T-helper 2 cell treated with Interferon-gamma antibody and Interleukin-4, amounts not matched to agents 100 ng/mL and 5 ng/mL, for 36 hours (primary cell): ENCODE data around the gene KY. TPM values are rescaled to one million over a fixed set of nuclear protein-coding genes. Genes with fewer than 3 reads are reported as not detected.

Experiments used
- intact Hi-C: fragments of 100-400 bp; cut with micrococcal nuclease; formaldehyde crosslinking; loops from one replicate; pipeline ENCODE4 v1.15.1; 2023
- total RNA-seq: library from RNA; stranded (reverse); gene quantifications from 2 replicates; pipeline ENCODE4 v1.2.3, GENCODE V29; 2022

The KY gene
- total RNA-seq, 1 donor from 2014 or later, result not detected

- intact Hi-C loops, result no loop called here
Measured at GRCh38 chr3:134675726-134676256, 25.0 kb upstream of the KY start.

- intact Hi-C loops, result no loop called here
Measured at GRCh38 chr3:134672571-134672970, 21.7 kb upstream of the KY start.

GRCh38 chr3:134667956-134668355 lies 17.1 kb upstream of the KY start:
- intact Hi-C loops, result no loop called here

- intact Hi-C loops, result no loop called here
Measured at GRCh38 chr3:134667406-134667805, 16.6 kb upstream of the KY start.

GRCh38 chr3:134666885-134667284 lies 16.1 kb upstream of the KY start:
- intact Hi-C loops, result no loop called here

- intact Hi-C loops, result no loop called here
Measured at GRCh38 chr3:134666466-134666865, 15.6 kb upstream of the KY start.

- intact Hi-C loops, result no loop called here
Measured at GRCh38 chr3:134666052-134666451, 15.2 kb upstream of the KY start.

GRCh38 chr3:134665243-134665642 lies 14.4 kb upstream of the KY start:
- intact Hi-C loops, result no loop called here

GRCh38 chr3:134663721-134664456 lies 13.1 kb upstream of the KY start:
- intact Hi-C loops, result no loop called here

GRCh38 chr3:134660046-134660441 lies 9.2 kb upstream of the KY start:
- intact Hi-C loops, result no loop called here

- intact Hi-C loops, result no loop called here
Measured at GRCh38 chr3:134659391-134660045, 8.7 kb upstream of the KY start.

GRCh38 chr3:134658555-134658954 lies 7.7 kb upstream of the KY start:
- intact Hi-C loops, result no loop called here

- intact Hi-C loops, result no loop called here
Measured at GRCh38 chr3:134656211-134656800, 5.5 kb upstream of the KY start.

GRCh38 chr3:134655706-134656105 lies 4.9 kb upstream of the KY start:
- intact Hi-C loops, result no loop called here

- intact Hi-C loops, result no loop called here
Measured at GRCh38 chr3:134654031-134654430, 3.2 kb upstream of the KY start.

GRCh38 chr3:134652886-134653630 lies 2.2 kb upstream of the KY start:
- intact Hi-C loops, result no loop called here

GRCh38 chr3:134652409-134652831 lies 1.6 kb upstream of the KY start:
- intact Hi-C loops, result no loop called here

- intact Hi-C loops, result no loop called here
Measured at GRCh38 chr3:134651347-134652041, 672 bp upstream of the KY start.

GRCh38 chr3:134649106-134649705 lies 1.6 kb downstream of the KY start:
- intact Hi-C loops, result no loop called here

GRCh38 chr3:134647902-134648760 lies 2.7 kb downstream of the KY start:
- intact Hi-C loops, result no loop called here
